Keratinocyte (primary cell): ENCODE measurements around the gene MPO. TPM values are rescaled to one million over a fixed set of nuclear protein-coding genes. Genes with fewer than 3 reads are reported as not detected.

Experiments
- DNase-seq: peaks from one replicate; pipeline ENCODE4 v3.0.0-alpha.2; 2011; ENCODE audit warnings: low read depth, missing footprints, low spot score
- FAIRE-seq: peaks from 2 replicates; lab custom pipeline; 2011; peaks lifted over from hg19 to GRCh38; lab: Jason Lieb, UNC
- H2AFZ ChIP-seq: 2 replicates; pipeline ENCODE4 v1.6.0; 2012; ENCODE audit warnings: low read length, control low read depth, inconsistent platforms; ENCODE audit not compliant: control insufficient read depth
- H3K27ac ChIP-seq: 2 replicates; pipeline ENCODE4 v1.5.1; 2011; ENCODE audit warnings: low read length; ENCODE audit not compliant: control insufficient read depth, insufficient read depth
- H3K27me3 ChIP-seq: 3 replicates; pipeline ENCODE4 v1.6.0; 2011; ENCODE audit warnings: low read length; ENCODE audit not compliant: control insufficient read depth, insufficient read depth; ENCODE audit errors: extremely low read depth
- H3K36me3 ChIP-seq, 2 experiments: 2 replicates in 1 of 2; 3 replicates in 1 of 2; pipeline ENCODE4 v1.5.1; 2011; ENCODE audit warnings: low read length in 2 of 2, mild to moderate bottlenecking in 1 of 2; ENCODE audit not compliant: control insufficient read depth in 2 of 2, insufficient read depth in 2 of 2; ENCODE audit errors: extremely low read depth in 1 of 2
- H3K4me1 ChIP-seq: 3 replicates; pipeline ENCODE4 v1.5.1; 2011; ENCODE audit warnings: low read length; ENCODE audit not compliant: control insufficient read depth, insufficient read depth; ENCODE audit errors: extremely low read depth
- H3K4me2 ChIP-seq: 3 replicates; pipeline ENCODE4 v1.6.0; 2011; ENCODE audit warnings: low read depth, low read length; ENCODE audit not compliant: control insufficient read depth, insufficient read depth; ENCODE audit errors: extremely low read depth
- H3K4me3 ChIP-seq, 3 experiments: fragments of 200-600 bp in 1 of 3; sonication (generic) in 1 of 3; 2 replicates in 2 of 3; 3 replicates in 1 of 3; pipeline ENCODE4 v1.5.1; 2011 to 2016; ENCODE audit warnings: low read length in 3 of 3, mild to moderate bottlenecking in 3 of 3, control low read depth in 2 of 3, inconsistent platforms in 1 of 3, low read depth in 1 of 3, mixed read lengths in 1 of 3, mixed run types in 1 of 3, moderate library complexity in 1 of 3; ENCODE audit not compliant: control insufficient read depth in 2 of 3, insufficient read depth in 2 of 3; ENCODE audit errors: extremely low read depth in 1 of 3
- H3K79me2 ChIP-seq: 2 replicates; pipeline ENCODE4 v1.6.0; 2012; ENCODE audit warnings: low read length; ENCODE audit not compliant: control insufficient read depth, insufficient read depth
- H3K9ac ChIP-seq: 3 replicates; pipeline ENCODE4 v1.6.0; 2011; ENCODE audit warnings: low read length; ENCODE audit not compliant: control insufficient read depth, insufficient read depth; ENCODE audit errors: extremely low read depth
- H3K9me1 ChIP-seq: 3 replicates; pipeline ENCODE4 v1.6.0; 2011; ENCODE audit warnings: low read length; ENCODE audit not compliant: control insufficient read depth, insufficient read depth; ENCODE audit errors: extremely low read depth
- H3K9me3 ChIP-seq: 2 replicates; pipeline ENCODE4 v1.5.1; 2012; ENCODE audit warnings: low read depth, low read length; ENCODE audit not compliant: control insufficient read depth
- H4K20me1 ChIP-seq: 3 replicates; pipeline ENCODE4 v1.6.0; 2011; ENCODE audit warnings: low read length; ENCODE audit not compliant: control insufficient read depth, insufficient read depth; ENCODE audit errors: extremely low read depth
- EZH2 ChIP-seq: IDR thresholded peaks from one replicate; pipeline ENCODE4 v1.6.1; 2012; ENCODE audit warnings: inconsistent platforms, mild to moderate bottlenecking, low read length, moderate library complexity
- dilution Hi-C: fragments of 300-500 bp; cut with MboI; formaldehyde crosslinking; loops from one replicate; pipeline ENCODE4 v1.7.0; 2020; ENCODE audit warnings: low sequenced_read_pairs; ENCODE audit not compliant: extremely low pct_ligation_motif_present
- polyA plus RNA-seq, 5 experiments: library from polyadenylated mRNA; depleted of rRNA in 3 of 5; stranded (reverse) in 3 of 5; stranded (forward) in 1 of 5; unstranded in 1 of 5; fragments of >200 nt; gene quantifications; 1 replicate in 1 of 5; 2 replicates in 3 of 5; 3 replicates in 1 of 5; pipeline versions ENCODE4 v1.2.1 to v1.2.3, GENCODE V29; 2011 to 2012; ENCODE audit warnings: missing spikeins in 2 of 5, low read depth in 1 of 5, low replicate concordance in 1 of 5
- TF ChIP-seq, protein P1 (sequence below), 3 experiments: IDR thresholded peaks in 1 of 3; conservative IDR thresholded peaks in 1 of 3; optimal IDR thresholded peaks in 1 of 3; 2 replicates in 2 of 3; 3 replicates in 1 of 3; pipeline versions ENCODE3 to v1.5.1; 2011; ENCODE audit warnings: low read length in 3 of 3, mild to moderate bottlenecking in 3 of 3, moderate library complexity in 2 of 3, control low read depth in 1 of 3, inconsistent platforms in 1 of 3; ENCODE audit not compliant: insufficient read depth in 2 of 3; ENCODE audit errors: extremely low read depth in 1 of 3

MPO gene
- polyA plus RNA-seq, 1 donor (not counting 4 experiments of a cell fraction or from before 2014, with no cell fraction given), result not detected

GRCh38 chr17:58268774-58269556 is 11.8 kb downstream of the MPO start:
- no peak overlapping the region for H2AFZ ChIP-seq
- no peaks in the 10 kb centered on the region for H4K20me1 ChIP-seq
- H3K9ac ChIP-seq, result no peak overlapping the region
- no peak overlapping the region for H3K4me2 ChIP-seq
- FAIRE-seq (no peak), DNase-seq (no peak)
- H3K4me1 ChIP-seq, result no peaks in the 10 kb centered on the region
- no peak for TF ChIP-seq EZH2
- TF ChIP-seq, protein P1, sequence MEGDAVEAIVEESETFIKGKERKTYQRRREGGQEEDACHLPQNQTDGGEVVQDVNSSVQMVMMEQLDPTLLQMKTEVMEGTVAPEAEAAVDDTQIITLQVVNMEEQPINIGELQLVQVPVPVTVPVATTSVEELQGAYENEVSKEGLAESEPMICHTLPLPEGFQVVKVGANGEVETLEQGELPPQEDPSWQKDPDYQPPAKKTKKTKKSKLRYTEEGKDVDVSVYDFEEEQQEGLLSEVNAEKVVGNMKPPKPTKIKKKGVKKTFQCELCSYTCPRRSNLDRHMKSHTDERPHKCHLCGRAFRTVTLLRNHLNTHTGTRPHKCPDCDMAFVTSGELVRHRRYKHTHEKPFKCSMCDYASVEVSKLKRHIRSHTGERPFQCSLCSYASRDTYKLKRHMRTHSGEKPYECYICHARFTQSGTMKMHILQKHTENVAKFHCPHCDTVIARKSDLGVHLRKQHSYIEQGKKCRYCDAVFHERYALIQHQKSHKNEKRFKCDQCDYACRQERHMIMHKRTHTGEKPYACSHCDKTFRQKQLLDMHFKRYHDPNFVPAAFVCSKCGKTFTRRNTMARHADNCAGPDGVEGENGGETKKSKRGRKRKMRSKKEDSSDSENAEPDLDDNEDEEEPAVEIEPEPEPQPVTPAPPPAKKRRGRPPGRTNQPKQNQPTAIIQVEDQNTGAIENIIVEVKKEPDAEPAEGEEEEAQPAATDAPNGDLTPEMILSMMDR (optimal IDR thresholded peaks at IDR 0.05 in 1 of 3, IDR thresholded peaks at IDR 0.05 in 1 of 3, conservative IDR thresholded peaks at IDR 0.05 in 1 of 3; ENCODE audit: extremely low read depth in 1 of 3, insufficient read depth in 2 of 3, low read length in 3 of 3), result no peak
- H3K9me3 ChIP-seq, result no peaks in the 10 kb centered on the region
- H3K79me2 ChIP-seq, result no peaks in the 10 kb centered on the region
- dilution Hi-C loops, result no loop called here
- peaks cover 5% of the 10 kb centered on the region for H3K27me3 ChIP-seq
- H3K27ac ChIP-seq, result no peak overlapping the region
- no peak overlapping the region for H3K4me3 ChIP-seq
- H3K9me1 ChIP-seq, result no peaks in the 10 kb centered on the region
- H3K36me3 ChIP-seq, result no peaks in the 10 kb centered on the region

DNA sequence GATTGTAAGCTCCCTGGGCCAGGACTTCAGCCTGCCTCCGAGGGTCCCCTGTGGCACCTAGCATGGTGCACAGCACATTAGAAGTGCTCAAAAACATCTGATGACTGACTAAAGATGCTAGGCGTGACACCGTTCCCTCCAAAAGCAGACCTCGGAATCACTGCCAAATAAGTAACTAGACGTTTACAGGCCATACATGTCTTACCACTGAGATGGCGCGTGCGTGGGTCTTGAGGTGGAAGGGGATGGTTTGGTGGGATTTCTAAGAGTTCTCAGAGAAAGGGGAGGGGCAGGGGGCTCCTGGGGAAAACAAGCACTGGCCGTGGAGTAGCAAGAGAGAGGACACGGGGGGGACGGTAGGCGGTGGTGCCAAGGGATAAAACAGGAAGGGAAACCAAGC is 12.4 kb downstream of the MPO start:
- no peaks in the 10 kb centered on the region for H3K9me1 ChIP-seq

More for the DNA sequence above, 12.4 kb downstream of the MPO start:
- dilution Hi-C loops, result no loop called here
- no peak overlapping the region for H3K4me3 ChIP-seq
- no peak overlapping the region for H2AFZ ChIP-seq
- DNase-seq (no peak), FAIRE-seq (no peak)
- no peak overlapping the region for H3K4me2 ChIP-seq
- H3K36me3 ChIP-seq, result no peaks in the 10 kb centered on the region
- no peak overlapping the region for H3K27ac ChIP-seq
- no peaks in the 10 kb centered on the region for H3K79me2 ChIP-seq
- no peaks in the 10 kb centered on the region for H3K4me1 ChIP-seq
- peaks cover 11% of the 10 kb centered on the region for H3K27me3 ChIP-seq
- no peaks in the 10 kb centered on the region for H4K20me1 ChIP-seq
- no peak overlapping the region for H3K9ac ChIP-seq
- TF ChIP-seq, protein P1 (optimal IDR thresholded peaks at IDR 0.05 in 1 of 3, IDR thresholded peaks at IDR 0.05 in 1 of 3, conservative IDR thresholded peaks at IDR 0.05 in 1 of 3; ENCODE audit: extremely low read depth in 1 of 3, insufficient read depth in 2 of 3, low read length in 3 of 3), result no peak
- no peak for TF ChIP-seq EZH2
- H3K9me3 ChIP-seq, result no peaks in the 10 kb centered on the region
